K562 (cell line): ENCODE measurements around the gene SRSF5. TPM values are rescaled to one million over a fixed set of nuclear protein-coding genes. Genes with fewer than 3 reads are reported as not detected.

ENCODE experiments used
- SAFB ChIP-seq: fragments of 200-400 bp; formaldehyde crosslinking; IDR thresholded peaks from 2 replicates; pipeline ENCODE4 v1.6.1; 2017; ENCODE audit warnings: low read depth, low read length, borderline replicate concordance
- polyA plus RNA-seq, 8 experiments: library from polyadenylated mRNA; depleted of rRNA in 4 of 8; stranded (reverse) in 5 of 8; unstranded in 3 of 8; fragments of >200 nt; fragmentation: Nextera tagmentation in 2 of 8; fragmentation: Illumina TruSeq in 1 of 8; extraction: Ambion mirVana in 2 of 8; extraction: Trizol in 1 of 8; gene quantifications; 2 replicates each; pipeline versions ENCODE4 v1.2.1 to v1.2.3, GENCODE V29; 2011 to 2014; ENCODE audit warnings: inconsistent platforms in 1 of 8, missing spikeins in 1 of 8
- total RNA-seq, 7 experiments: library from RNA; depleted of rRNA in 6 of 7; stranded (reverse); fragments of >200 nt in 6 of 7; fragmentation: Illumina TruSeq in 2 of 7; extraction: Trizol in 2 of 7; gene quantifications; 2 replicates each; pipeline versions ENCODE4 v1.2.1 to v1.2.3, GENCODE V29; 2011 to 2021; ENCODE audit warnings: low replicate concordance in 1 of 7
- TF ChIP-seq, protein P1 (sequence below): fragments of 200-600 bp; sonication (generic); IDR thresholded peaks from one replicate; pipeline ENCODE4 v1.6.1; 2012; ENCODE audit warnings: mild to moderate bottlenecking, low read depth, low read length, inconsistent platforms

The SRSF5 gene
- total and polyA plus RNA-seq, 9 of the 15 experiments (the other 6 are each of a cell fraction or from before 2014, with no cell fraction given): 108 to 460 (median 212) TPM

DNA sequence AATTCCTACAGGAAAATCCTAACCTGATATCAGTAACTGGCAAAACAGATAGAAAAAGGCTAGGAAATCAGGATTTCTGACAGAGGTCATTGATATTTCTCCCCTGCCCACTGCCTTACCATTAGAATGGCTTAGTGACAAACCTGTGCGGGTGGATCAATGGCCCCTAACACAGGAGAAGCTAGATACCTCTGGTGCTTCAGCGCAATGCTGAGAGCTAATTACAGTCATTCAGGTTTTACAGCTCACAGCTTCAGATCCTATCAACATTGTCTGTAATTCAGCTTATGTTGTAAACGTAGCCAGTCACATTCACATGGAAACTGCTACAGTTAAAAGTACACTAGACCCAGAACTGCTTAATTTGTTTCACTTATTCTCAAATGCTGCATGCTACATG lies 47.5 kb downstream of the SRSF5 start (continued):
- TF ChIP-seq, protein P1, sequence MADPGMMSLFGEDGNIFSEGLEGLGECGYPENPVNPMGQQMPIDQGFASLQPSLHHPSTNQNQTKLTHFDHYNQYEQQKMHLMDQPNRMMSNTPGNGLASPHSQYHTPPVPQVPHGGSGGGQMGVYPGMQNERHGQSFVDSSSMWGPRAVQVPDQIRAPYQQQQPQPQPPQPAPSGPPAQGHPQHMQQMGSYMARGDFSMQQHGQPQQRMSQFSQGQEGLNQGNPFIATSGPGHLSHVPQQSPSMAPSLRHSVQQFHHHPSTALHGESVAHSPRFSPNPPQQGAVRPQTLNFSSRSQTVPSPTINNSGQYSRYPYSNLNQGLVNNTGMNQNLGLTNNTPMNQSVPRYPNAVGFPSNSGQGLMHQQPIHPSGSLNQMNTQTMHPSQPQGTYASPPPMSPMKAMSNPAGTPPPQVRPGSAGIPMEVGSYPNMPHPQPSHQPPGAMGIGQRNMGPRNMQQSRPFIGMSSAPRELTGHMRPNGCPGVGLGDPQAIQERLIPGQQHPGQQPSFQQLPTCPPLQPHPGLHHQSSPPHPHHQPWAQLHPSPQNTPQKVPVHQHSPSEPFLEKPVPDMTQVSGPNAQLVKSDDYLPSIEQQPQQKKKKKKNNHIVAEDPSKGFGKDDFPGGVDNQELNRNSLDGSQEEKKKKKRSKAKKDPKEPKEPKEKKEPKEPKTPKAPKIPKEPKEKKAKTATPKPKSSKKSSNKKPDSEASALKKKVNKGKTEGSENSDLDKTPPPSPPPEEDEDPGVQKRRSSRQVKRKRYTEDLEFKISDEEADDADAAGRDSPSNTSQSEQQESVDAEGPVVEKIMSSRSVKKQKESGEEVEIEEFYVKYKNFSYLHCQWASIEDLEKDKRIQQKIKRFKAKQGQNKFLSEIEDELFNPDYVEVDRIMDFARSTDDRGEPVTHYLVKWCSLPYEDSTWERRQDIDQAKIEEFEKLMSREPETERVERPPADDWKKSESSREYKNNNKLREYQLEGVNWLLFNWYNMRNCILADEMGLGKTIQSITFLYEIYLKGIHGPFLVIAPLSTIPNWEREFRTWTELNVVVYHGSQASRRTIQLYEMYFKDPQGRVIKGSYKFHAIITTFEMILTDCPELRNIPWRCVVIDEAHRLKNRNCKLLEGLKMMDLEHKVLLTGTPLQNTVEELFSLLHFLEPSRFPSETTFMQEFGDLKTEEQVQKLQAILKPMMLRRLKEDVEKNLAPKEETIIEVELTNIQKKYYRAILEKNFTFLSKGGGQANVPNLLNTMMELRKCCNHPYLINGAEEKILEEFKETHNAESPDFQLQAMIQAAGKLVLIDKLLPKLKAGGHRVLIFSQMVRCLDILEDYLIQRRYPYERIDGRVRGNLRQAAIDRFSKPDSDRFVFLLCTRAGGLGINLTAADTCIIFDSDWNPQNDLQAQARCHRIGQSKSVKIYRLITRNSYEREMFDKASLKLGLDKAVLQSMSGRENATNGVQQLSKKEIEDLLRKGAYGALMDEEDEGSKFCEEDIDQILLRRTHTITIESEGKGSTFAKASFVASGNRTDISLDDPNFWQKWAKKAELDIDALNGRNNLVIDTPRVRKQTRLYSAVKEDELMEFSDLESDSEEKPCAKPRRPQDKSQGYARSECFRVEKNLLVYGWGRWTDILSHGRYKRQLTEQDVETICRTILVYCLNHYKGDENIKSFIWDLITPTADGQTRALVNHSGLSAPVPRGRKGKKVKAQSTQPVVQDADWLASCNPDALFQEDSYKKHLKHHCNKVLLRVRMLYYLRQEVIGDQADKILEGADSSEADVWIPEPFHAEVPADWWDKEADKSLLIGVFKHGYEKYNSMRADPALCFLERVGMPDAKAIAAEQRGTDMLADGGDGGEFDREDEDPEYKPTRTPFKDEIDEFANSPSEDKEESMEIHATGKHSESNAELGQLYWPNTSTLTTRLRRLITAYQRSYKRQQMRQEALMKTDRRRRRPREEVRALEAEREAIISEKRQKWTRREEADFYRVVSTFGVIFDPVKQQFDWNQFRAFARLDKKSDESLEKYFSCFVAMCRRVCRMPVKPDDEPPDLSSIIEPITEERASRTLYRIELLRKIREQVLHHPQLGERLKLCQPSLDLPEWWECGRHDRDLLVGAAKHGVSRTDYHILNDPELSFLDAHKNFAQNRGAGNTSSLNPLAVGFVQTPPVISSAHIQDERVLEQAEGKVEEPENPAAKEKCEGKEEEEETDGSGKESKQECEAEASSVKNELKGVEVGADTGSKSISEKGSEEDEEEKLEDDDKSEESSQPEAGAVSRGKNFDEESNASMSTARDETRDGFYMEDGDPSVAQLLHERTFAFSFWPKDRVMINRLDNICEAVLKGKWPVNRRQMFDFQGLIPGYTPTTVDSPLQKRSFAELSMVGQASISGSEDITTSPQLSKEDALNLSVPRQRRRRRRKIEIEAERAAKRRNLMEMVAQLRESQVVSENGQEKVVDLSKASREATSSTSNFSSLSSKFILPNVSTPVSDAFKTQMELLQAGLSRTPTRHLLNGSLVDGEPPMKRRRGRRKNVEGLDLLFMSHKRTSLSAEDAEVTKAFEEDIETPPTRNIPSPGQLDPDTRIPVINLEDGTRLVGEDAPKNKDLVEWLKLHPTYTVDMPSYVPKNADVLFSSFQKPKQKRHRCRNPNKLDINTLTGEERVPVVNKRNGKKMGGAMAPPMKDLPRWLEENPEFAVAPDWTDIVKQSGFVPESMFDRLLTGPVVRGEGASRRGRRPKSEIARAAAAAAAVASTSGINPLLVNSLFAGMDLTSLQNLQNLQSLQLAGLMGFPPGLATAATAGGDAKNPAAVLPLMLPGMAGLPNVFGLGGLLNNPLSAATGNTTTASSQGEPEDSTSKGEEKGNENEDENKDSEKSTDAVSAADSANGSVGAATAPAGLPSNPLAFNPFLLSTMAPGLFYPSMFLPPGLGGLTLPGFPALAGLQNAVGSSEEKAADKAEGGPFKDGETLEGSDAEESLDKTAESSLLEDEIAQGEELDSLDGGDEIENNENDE: no peak
- TF ChIP-seq SAFB: no peak
